OCI-LY7 (cell line): Measurements from ENCODE around the gene RRP15. TPM values are rescaled to one million over a fixed set of nuclear protein-coding genes. Genes with fewer than 3 reads are reported as not detected.

Experiments used
- BruUV-seq: library from RNA; stranded (reverse); fragments of 400-500 nt; replicated peaks from 2 replicates; lab custom pipeline; 2021; lab: Mats Ljungman, UMichigan
- CTCF ChIA-PET: fragments of 300-600 bp; sonication (Branson Sonifier 250); formaldehyde crosslinking; loops from one replicate; lab custom pipeline; 2022; ENCODE audit warnings: antibody characterized with exemption; ENCODE audit not compliant: unreplicated experiment; lab: Charles Lee
- POLR2A ChIA-PET: fragments of 300-600 bp; sonication (Branson Sonifier 250); formaldehyde crosslinking; loops from one replicate; lab custom pipeline; 2022; ENCODE audit warnings: antibody characterized with exemption; lab: Charles Lee
- DNase-seq: peaks from one replicate; pipeline ENCODE4 v3.0.0-alpha.2; 2015; ENCODE audit warnings: low spot score
- H2AFZ ChIP-seq: fragments of 200-600 bp; sonication (generic), shearing (Covaris generic); 2 replicates; pipeline ENCODE4 v1.6.1; 2014; ENCODE audit warnings: mild to moderate bottlenecking, antibody characterized with exemption, low read length, moderate library complexity
- H3K27ac ChIP-seq: fragments of 200-600 bp; sonication (generic); 2 replicates; pipeline ENCODE4 v1.5.1; 2014; ENCODE audit warnings: mixed run types, low read depth, mild to moderate bottlenecking, moderate library complexity, low read length, inconsistent platforms; ENCODE audit not compliant: poor library complexity, severe bottlenecking
- H3K36me3 ChIP-seq: fragments of 200-600 bp; sonication (generic); 2 replicates; pipeline ENCODE4 v1.6.1; 2014; ENCODE audit warnings: mild to moderate bottlenecking, antibody characterized with exemption, low read length, moderate library complexity, mixed read lengths; ENCODE audit not compliant: insufficient read depth
- H3K4me1 ChIP-seq: fragments of 200-600 bp; sonication (generic); 2 replicates; pipeline ENCODE4 v1.5.1; 2014; ENCODE audit warnings: mild to moderate bottlenecking, low read length; ENCODE audit not compliant: insufficient read depth, poor library complexity, severe bottlenecking
- H3K4me2 ChIP-seq: fragments of 200-600 bp; sonication (generic); 2 replicates; pipeline ENCODE4 v1.6.1; 2014; ENCODE audit warnings: mild to moderate bottlenecking, low read length
- H3K4me3 ChIP-seq: fragments of 200-600 bp; sonication (generic); 2 replicates; pipeline ENCODE4 v1.5.1; 2014; ENCODE audit warnings: mild to moderate bottlenecking, low read depth, low read length; ENCODE audit not compliant: poor library complexity, severe bottlenecking
- H3K79me2 ChIP-seq: fragments of 200-600 bp; sonication (generic); 2 replicates; pipeline ENCODE4 v1.6.1; 2016; ENCODE audit warnings: low read depth, mild to moderate bottlenecking, low read length, moderate library complexity, mixed read lengths; ENCODE audit not compliant: insufficient read depth
- H3K9me2 ChIP-seq: fragments of 200-600 bp; sonication (generic); 2 replicates; pipeline ENCODE4 v1.6.1; 2016; ENCODE audit warnings: mild to moderate bottlenecking, low read length, mixed read lengths; ENCODE audit not compliant: insufficient read depth
- H3K9me3 ChIP-seq: fragments of 200-600 bp; sonication (generic); 2 replicates; pipeline ENCODE4 v1.6.1; 2014; ENCODE audit warnings: mild to moderate bottlenecking, mixed run types, low read length, mixed read lengths
- H4K20me1 ChIP-seq: fragments of 200-600 bp; sonication (generic); 2 replicates; pipeline ENCODE4 v1.6.1; 2014; ENCODE audit warnings: mild to moderate bottlenecking, antibody characterized with exemption, low read length, moderate library complexity, mixed read lengths; ENCODE audit not compliant: insufficient read depth
- CTCF ChIP-seq: fragments of 200-600 bp; sonication (generic); conservative IDR thresholded peaks from 2 replicates; pipeline ENCODE4 v1.5.1; 2014; ENCODE audit warnings: mild to moderate bottlenecking, antibody characterized with exemption, low read length, moderate library complexity, mixed read lengths
- EZH2phosphoT487 ChIP-seq: fragments of 200-600 bp; sonication (generic); IDR thresholded peaks from 2 replicates; pipeline ENCODE4 v1.6.1; 2018; ENCODE audit warnings: low read depth, borderline replicate concordance, mild to moderate bottlenecking, mixed run types, antibody characterized with exemption, low read length, moderate library complexity, mixed read lengths
- intact Hi-C: fragments of 100-400 bp; cut with micrococcal nuclease; formaldehyde crosslinking; loops from one replicate; pipeline ENCODE4 v1.10.0; 2022; ENCODE audit not compliant: unreplicated experiment
- total RNA-seq, 2 experiments: library from RNA; depleted of rRNA in 1 of 2; stranded (reverse); fragments of >200 nt in 1 of 2; shearing (Covaris generic) in 1 of 2; gene quantifications; 2 replicates each; pipeline ENCODE4 v1.2.3, GENCODE V29; 2014 to 2022

Gene RRP15
- total RNA-seq, 2 experiments from 2014 or later, result 7.2 to 21.9 TPM

- no peaks in the 10 kb centered on the region for H4K20me1 ChIP-seq
- H3K79me2 ChIP-seq, result no peaks in the 10 kb centered on the region
- no peak overlapping the region for H3K4me3 ChIP-seq
- H3K36me3 ChIP-seq, result no peaks in the 10 kb centered on the region
- DNase-seq, result no peak
- no peaks in the 10 kb centered on the region for H3K9me2 ChIP-seq
- intact Hi-C loops, result no loop called here
- ChIA-PET CTCF (no interaction called here), POLR2A (interaction anchor here (0.7 to 0.9 kb wide), 2 partner anchors 13 to 887 kb away, joined by 4 to 5 read pairs; no protein-coding TSS in a partner anchor)
- no peak overlapping the region for H3K27ac ChIP-seq
- no peaks in the 10 kb centered on the region for H3K9me3 ChIP-seq
- no peaks in the 10 kb centered on the region for H3K4me1 ChIP-seq
- H2AFZ ChIP-seq, result no peak overlapping the region
- no TSS peak for BruUV-seq
- TF ChIP-seq EZH2phosphoT487 (no peak), CTCF (no peak)
- no peak overlapping the region for H3K4me2 ChIP-seq
Measured at GRCh38 chr1:218382261-218382660, 97.2 kb downstream of the RRP15 start.

- Histone ChIP-seq H3K79me2 (no peaks in the 10 kb centered on the region), H3K4me2 (no peak overlapping the region), H3K4me3 (no peak overlapping the region), H3K36me3 (no peaks in the 10 kb centered on the region), H4K20me1 (no peaks in the 10 kb centered on the region), H3K4me1 (no peaks in the 10 kb centered on the region), H3K9me3 (no peaks in the 10 kb centered on the region), H3K9me2 (no peaks in the 10 kb centered on the region), H2AFZ (no peak overlapping the region), H3K27ac (no peak overlapping the region)
- ChIA-PET POLR2A (interaction anchor here (0.6 to 0.9 kb wide), 2 partner anchors 39 to 64 kb away, joined by 3 to 6 read pairs; no protein-coding TSS in a partner anchor), CTCF (no interaction called here)
- TF ChIP-seq CTCF, result no peak
- TF ChIP-seq EZH2phosphoT487, result no peak
- no peak for DNase-seq
- intact Hi-C loops, result no loop called here
- no TSS peak for BruUV-seq
Measured at GRCh38 chr1:218383051-218383450, 98.0 kb downstream of the RRP15 start.

- CTCF ChIA-PET, result no interaction called here
- Histone ChIP-seq H3K9me2 (no peaks in the 10 kb centered on the region), H3K9me3 (no peaks in the 10 kb centered on the region), H3K4me1 (no peaks in the 10 kb centered on the region), H4K20me1 (no peaks in the 10 kb centered on the region), H2AFZ (no peak overlapping the region), H3K79me2 (no peaks in the 10 kb centered on the region), H3K27ac (no peak overlapping the region), H3K4me2 (no peak overlapping the region), H3K4me3 (no peak overlapping the region), H3K36me3 (no peaks in the 10 kb centered on the region)
- POLR2A ChIA-PET, result interaction anchor here (0.6 kb wide), 1 partner anchor 65 kb away, joined by 6 read pairs; no protein-coding TSS in a partner anchor
- TF ChIP-seq CTCF (no peak), EZH2phosphoT487 (no peak)
- intact Hi-C loops, result no loop called here
- DNase-seq, result no peak
- no TSS peak for BruUV-seq
Measured at GRCh38 chr1:218383681-218384080, 98.6 kb downstream of the RRP15 start.
